Fibroblast of lung (primary cell): ENCODE results near the gene OSBP2.

Experiments used
- CTCF ChIP-seq, 2 donors: IDR thresholded peaks in 1 of 2; conservative IDR thresholded peaks in 1 of 2; 1 replicate in 1 of 2; 2 replicates in 1 of 2; pipeline ENCODE4 v1.5.1; 2011 to 2012; ENCODE audit warnings: low read length in 2 of 2, control low read depth in 1 of 2, inconsistent platforms in 1 of 2, low read depth in 1 of 2, mild to moderate bottlenecking in 1 of 2
- EZH2 ChIP-seq: IDR thresholded peaks from 2 replicates; pipeline ENCODE4 v1.5.1; 2012; ENCODE audit warnings: low read length, control low read depth, mild to moderate bottlenecking; ENCODE audit errors: missing control alignments

- TF ChIP-seq CTCF (conservative IDR thresholded peaks at IDR 0.05 in 1 of 2, IDR thresholded peaks at IDR 0.05 in 1 of 2; ENCODE audit: low read depth in 1 of 2, low read length in 2 of 2) (no peak), EZH2 (no peak)
These were observed 199.7 kb downstream of the OSBP2 start for GRCh38 chr22:30894371-30894740.
